ENCODE data around the gene PSMB5. TPM values are rescaled to one million over a fixed set of nuclear protein-coding genes. Genes with fewer than 3 reads are reported as not detected.
"Not testable (repeated sequence)": the region's sequence is repeated elsewhere in the genome, so short reads cannot be mapped to it uniquely, and the experiment has no call there.

PSMB5 gene
- total and polyA plus RNA-seq, 2 experiments from 2014 or later: 124 to 326 TPM

DNA sequence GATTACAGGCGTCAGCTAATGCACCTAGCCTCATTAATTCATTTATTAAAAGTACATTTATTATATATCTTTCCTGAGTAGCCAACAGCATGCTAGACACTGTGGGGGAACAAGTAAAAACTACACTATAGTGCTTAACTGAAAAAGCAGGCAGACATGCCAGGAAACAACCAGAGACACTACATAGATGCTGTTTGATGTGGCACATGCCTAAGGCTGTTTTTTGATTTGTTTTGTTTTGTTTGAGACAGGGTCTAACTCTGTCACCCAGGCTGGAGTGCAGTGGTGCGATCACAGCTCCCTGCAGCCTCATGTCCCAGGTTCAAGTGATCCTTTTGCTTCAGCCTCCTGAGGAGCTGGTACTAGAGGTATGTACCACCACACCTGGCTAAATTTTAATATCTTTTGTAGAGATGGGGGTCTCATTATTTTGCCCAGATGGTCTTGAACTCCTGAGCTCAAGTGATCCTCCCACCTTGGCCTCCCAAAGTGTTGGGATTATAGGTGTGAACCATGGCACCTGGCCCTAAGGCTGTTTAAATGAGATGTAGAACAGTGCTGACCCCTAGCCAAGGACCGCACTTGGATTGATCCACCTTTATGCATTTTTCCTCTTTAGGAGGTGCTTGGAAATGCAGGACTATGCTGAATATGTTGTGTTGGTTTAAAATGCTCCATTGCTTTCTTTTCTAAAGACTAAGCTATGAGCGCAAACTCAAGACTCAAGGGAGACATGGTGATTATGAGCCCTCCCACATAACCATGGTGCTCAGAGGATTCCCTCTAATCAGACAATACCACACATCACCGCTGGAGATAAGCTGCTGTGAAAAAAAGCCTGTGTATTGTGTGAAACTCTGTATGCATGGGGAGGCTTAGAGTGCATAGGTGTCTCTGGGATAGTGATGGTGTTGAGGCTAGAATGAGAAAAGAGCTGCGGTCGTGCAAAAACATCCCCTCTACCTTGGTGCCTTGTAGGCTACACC lies 14.3 kb downstream of the PSMB5 start:
- TF ChIP-seq, protein P1, sequence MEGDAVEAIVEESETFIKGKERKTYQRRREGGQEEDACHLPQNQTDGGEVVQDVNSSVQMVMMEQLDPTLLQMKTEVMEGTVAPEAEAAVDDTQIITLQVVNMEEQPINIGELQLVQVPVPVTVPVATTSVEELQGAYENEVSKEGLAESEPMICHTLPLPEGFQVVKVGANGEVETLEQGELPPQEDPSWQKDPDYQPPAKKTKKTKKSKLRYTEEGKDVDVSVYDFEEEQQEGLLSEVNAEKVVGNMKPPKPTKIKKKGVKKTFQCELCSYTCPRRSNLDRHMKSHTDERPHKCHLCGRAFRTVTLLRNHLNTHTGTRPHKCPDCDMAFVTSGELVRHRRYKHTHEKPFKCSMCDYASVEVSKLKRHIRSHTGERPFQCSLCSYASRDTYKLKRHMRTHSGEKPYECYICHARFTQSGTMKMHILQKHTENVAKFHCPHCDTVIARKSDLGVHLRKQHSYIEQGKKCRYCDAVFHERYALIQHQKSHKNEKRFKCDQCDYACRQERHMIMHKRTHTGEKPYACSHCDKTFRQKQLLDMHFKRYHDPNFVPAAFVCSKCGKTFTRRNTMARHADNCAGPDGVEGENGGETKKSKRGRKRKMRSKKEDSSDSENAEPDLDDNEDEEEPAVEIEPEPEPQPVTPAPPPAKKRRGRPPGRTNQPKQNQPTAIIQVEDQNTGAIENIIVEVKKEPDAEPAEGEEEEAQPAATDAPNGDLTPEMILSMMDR (IDR thresholded peaks at IDR 0.05; ENCODE audit: low read depth, low read length): no peak
- no peaks in the 10 kb centered on the region for H3K27me3 ChIP-seq
- no peak for DNase-seq (ENCODE audit: low read depth in 1 of 2, low spot score in 1 of 2)
- peaks cover 4% of the 10 kb centered on the region for H3K4me1 ChIP-seq (ENCODE audit: low read depth)
- no peak overlapping the region for H3K27ac ChIP-seq
- no peaks in the 10 kb centered on the region for H3K9me3 ChIP-seq (ENCODE audit: low read depth)
- H3K4me3 ChIP-seq: no peak overlapping the region
- no peaks in the 10 kb centered on the region for H3K36me3 ChIP-seq

DNA sequence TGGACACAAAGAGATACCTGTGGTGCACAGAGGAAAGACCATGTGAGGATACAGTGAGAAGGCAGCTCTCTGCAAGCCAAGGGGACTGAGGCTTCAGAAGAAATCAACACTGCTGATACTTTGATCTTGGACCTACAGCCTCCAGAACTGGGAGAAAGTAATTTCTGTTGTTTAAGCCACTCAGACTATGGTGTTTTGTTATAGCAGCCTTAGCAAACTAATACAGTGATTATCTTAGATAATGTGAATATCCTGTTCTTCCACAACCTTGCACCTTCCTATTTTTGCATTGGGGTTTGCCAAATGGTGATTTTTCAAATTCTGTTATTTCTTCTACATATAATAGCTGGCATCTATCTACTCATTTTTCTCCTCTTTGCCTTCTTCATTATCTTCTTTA lies 16.6 kb downstream of the PSMB5 start:
- Histone ChIP-seq H3K4me1 (ENCODE audit: low read depth) (peaks cover 2% of the 10 kb centered on the region), H3K36me3 (no peaks in the 10 kb centered on the region), H3K9me3 (ENCODE audit: low read depth) (no peaks in the 10 kb centered on the region), H3K4me3 (no peak overlapping the region), H3K27me3 (no peaks in the 10 kb centered on the region), H3K27ac (no peak overlapping the region)
- TF ChIP-seq, protein P1 (IDR thresholded peaks at IDR 0.05; ENCODE audit: low read depth, low read length): no peak
- no peak for DNase-seq (ENCODE audit: low read depth in 1 of 2, low spot score in 1 of 2)

GRCh38 chr14:23017091-23017490 lies 17.6 kb downstream of the PSMB5 start:
- TF ChIP-seq, protein P1 (IDR thresholded peaks at IDR 0.05; ENCODE audit: low read depth, low read length): no peak
- Histone ChIP-seq H3K9me3 (ENCODE audit: low read depth) (no peaks in the 10 kb centered on the region), H3K36me3 (no peaks in the 10 kb centered on the region), H3K4me3 (no peak overlapping the region), H3K27ac (no peak overlapping the region), H3K27me3 (no peaks in the 10 kb centered on the region), H3K4me1 (ENCODE audit: low read depth) (no peaks in the 10 kb centered on the region)
- no peak for DNase-seq (ENCODE audit: low read depth in 1 of 2, low spot score in 1 of 2)

- no peak for DNase-seq (ENCODE audit: low read depth in 1 of 2, low spot score in 1 of 2)
- no peaks in the 10 kb centered on the region for H3K36me3 ChIP-seq
- no peaks in the 10 kb centered on the region for H3K27me3 ChIP-seq
- H3K27ac ChIP-seq: no peak overlapping the region
- H3K9me3 ChIP-seq (ENCODE audit: low read depth): no peaks in the 10 kb centered on the region
- H3K4me3 ChIP-seq: no peak overlapping the region
- TF ChIP-seq, protein P1 (IDR thresholded peaks at IDR 0.05; ENCODE audit: low read depth, low read length): no peak
- H3K4me1 ChIP-seq (ENCODE audit: low read depth): no peaks in the 10 kb centered on the region
Measured at GRCh38 chr14:23015618-23016017, 19.1 kb downstream of the PSMB5 start.

GRCh38 chr14:23013749-23014054 lies 21.0 kb downstream of the PSMB5 start:
- not testable (repeated sequence) for H3K4me1 ChIP-seq (ENCODE audit: low read depth); H3K27me3 ChIP-seq; H3K27ac ChIP-seq; H3K36me3 ChIP-seq; H3K4me3 ChIP-seq; H3K9me3 ChIP-seq (ENCODE audit: low read depth); DNase-seq (ENCODE audit: low read depth in 1 of 2, low spot score in 1 of 2)

DNA sequence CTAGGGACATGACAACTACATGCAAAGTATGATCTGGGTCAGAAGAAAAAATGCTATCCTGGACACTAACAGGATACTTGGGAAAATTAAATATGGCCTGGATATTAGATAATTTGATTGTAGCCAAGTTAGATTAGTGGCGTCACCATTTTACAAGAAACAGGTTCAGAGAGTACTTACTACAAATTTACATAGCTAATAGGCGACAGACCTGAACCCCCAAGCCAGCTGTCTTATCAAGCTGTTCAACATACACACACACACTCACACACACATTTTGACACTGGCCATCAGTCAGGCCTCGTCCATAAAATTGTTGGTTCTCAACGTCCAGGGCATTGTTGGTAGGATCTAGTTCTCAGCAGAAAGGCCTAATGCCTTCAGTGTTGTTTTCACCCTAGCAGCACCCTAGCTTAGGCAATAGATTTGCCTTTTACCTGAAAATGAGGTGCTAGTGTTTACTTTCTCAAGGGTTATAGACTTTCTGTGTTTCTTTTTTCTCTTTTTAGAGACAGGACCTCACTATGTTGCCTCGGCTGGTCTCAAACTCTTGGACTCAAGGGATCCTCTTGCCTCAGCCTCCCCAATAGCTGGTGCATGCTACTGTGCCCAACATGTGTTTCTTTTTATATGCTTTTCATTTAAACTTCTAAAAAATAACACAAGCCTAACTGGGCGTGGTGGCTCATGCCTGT lies 21.5 kb downstream of the PSMB5 start:
- Histone ChIP-seq H3K4me1 (ENCODE audit: low read depth) (no peaks in the 10 kb centered on the region), H3K9me3 (ENCODE audit: low read depth) (no peaks in the 10 kb centered on the region), H3K27me3 (no peaks in the 10 kb centered on the region), H3K4me3 (no peak overlapping the region), H3K36me3 (no peaks in the 10 kb centered on the region), H3K27ac (peak overlapping the region; percentile 18)
- DNase-seq (ENCODE audit: low read depth in 1 of 2, low spot score in 1 of 2): no peak
- TF ChIP-seq, protein P1 (IDR thresholded peaks at IDR 0.05; ENCODE audit: low read depth, low read length): no peak
